ENCODE measurements around the gene COL16A1.

The COL16A1 gene

DNA sequence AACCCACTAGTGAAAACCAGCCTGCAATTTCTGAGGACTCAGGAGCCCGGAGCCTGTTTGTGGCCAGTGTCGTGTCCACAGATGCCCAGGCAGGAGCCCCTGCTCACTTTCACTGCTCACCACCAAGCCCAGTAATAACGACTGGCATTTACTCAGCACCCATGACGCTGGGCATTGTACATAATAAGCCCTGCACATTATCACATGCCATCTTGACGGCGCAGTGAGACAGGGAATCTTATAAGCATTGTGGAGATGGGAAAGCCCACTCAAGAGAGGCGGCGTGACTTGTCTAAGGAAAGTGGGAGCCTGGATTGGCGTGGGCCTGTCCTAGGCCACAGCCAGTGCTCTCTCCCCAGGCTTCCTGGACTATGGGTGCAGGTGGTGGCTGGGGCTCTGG is 30.4 kb downstream of the COL16A1 start:
- DNase-seq (no peak), ATAC-seq (no peak)
- Mint-ChIP-seq H3K27ac (no peak overlapping the region), H3K4me1 (peaks cover 12% of the 10 kb centered on the region), H3K36me3 (ENCODE audit: low read depth) (no peaks in the 10 kb centered on the region), H3K4me3 (no peak overlapping the region), H3K9me3 (no peaks in the 10 kb centered on the region), H3K27me3 (peaks cover 23% of the 10 kb centered on the region)

DNA sequence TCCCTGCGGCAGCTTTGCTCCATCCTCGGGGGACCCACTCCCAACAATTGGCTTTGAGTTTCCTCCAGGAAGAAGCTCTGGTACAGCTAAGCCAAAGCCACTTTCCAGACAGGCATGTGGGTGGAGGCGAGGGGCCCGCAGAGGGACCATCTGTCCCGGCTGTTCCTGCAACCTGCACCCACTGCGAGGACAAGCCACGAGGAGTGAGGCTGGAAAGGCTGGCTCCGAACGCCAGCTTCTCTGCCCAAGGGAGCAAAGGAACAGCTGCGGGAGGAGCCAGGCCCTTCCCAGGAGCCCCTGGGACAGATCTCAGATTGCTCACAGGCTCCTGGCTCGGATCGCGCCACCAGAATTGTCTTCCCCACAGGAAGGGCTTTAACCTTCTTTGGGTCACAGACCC is 30.8 kb downstream of the COL16A1 start:
- Mint-ChIP-seq H3K9me3 (no peaks in the 10 kb centered on the region), H3K27ac (no peak overlapping the region), H3K4me3 (no peak overlapping the region), H3K36me3 (ENCODE audit: low read depth) (no peaks in the 10 kb centered on the region), H3K27me3 (peaks cover 23% of the 10 kb centered on the region), H3K4me1 (peaks cover 12% of the 10 kb centered on the region)
- ATAC-seq (no peak), DNase-seq (no peak)

DNA sequence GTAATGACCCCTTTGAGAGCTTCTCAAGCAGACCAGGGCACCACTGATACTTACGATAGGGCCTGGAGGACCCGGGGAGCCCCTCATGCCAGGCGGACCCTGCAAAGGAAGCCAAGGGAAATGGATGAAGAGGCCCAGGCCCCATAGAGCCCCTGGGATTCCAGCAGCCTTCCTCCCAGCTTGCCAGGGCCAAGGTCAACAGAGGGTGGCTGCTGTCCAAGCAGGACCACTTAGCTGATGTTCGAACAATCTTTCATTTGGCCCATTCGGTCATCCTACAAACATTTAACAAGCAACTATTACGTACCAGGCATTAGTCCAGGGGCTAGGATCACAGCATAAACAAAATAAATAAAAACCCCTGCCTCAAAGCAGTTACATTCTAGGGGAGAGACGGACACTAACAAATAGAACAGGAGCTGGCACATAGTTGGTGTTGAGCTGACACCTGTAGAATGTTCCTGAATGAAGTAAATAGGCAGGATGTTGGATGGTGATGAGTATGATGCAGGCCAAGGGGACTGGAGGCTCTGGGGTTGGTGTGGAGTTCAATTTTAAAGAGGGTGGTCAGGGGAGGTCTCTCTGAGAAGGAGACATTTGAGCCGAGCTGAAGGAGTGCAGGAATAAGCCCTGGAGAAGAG is 32.1 kb downstream of the COL16A1 start:
- Mint-ChIP-seq H3K36me3 (ENCODE audit: low read depth) (no peaks in the 10 kb centered on the region), H3K4me3 (no peak overlapping the region), H3K27me3 (peaks cover 23% of the 10 kb centered on the region), H3K27ac (no peak overlapping the region), H3K9me3 (no peaks in the 10 kb centered on the region), H3K4me1 (peaks cover 12% of the 10 kb centered on the region)
- ATAC-seq (no peak), DNase-seq (no peak)

DNA sequence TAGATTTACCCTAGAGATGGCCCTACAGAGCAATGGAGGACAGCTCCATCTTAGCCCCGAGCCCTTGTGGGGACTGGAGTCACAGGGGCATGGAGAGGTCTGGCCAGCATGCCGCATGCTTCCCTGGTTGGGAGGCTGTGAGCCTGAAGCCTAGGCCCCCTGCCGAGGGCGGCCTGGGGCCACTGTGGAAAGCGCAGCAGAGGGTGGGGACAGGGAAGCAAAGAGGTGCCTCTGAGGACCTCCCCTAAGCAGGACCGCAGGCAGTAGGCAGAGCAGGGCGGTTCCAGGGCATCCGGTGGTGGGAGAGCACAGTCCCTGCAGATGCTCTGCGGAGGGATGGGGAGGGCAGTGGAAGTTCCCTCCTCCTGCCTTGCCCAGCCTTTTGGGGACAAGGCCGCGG is 32.7 kb downstream of the COL16A1 start:
- H3K4me3 Mint-ChIP-seq: no peak overlapping the region
- H3K36me3 Mint-ChIP-seq (ENCODE audit: low read depth): no peaks in the 10 kb centered on the region
- no peaks in the 10 kb centered on the region for H3K9me3 Mint-ChIP-seq
- peaks cover 23% of the 10 kb centered on the region for H3K27me3 Mint-ChIP-seq
- no peak for DNase-seq
- no peak for ATAC-seq
- no peak overlapping the region for H3K27ac Mint-ChIP-seq
- peaks cover 12% of the 10 kb centered on the region for H3K4me1 Mint-ChIP-seq

DNA sequence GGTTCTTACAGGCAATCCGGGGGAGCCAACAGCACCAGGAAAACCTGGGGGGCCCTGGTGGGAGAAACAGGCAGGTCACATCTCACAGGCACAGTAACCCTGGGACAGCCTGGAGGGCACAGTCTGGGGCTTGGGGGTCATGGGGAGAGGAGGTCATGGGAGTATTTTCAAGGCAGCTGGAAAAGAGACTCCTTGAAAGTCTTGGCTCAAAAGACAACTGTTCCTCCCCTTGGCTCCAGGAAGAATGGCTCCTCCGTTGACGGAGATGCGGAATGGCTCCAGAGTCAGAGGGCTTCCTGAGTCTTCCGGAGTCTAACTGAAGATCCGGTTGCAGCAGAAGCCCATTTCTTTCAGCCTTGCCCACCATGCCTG is 33.2 kb downstream of the COL16A1 start:
- H3K27me3 Mint-ChIP-seq: peaks cover 22% of the 10 kb centered on the region
- H3K4me3 Mint-ChIP-seq: no peak overlapping the region
- DNase-seq: no peak
- peaks cover 12% of the 10 kb centered on the region for H3K4me1 Mint-ChIP-seq
- H3K36me3 Mint-ChIP-seq (ENCODE audit: low read depth): no peaks in the 10 kb centered on the region
- H3K27ac Mint-ChIP-seq: no peak overlapping the region
- no peaks in the 10 kb centered on the region for H3K9me3 Mint-ChIP-seq
- ATAC-seq: no peak

DNA sequence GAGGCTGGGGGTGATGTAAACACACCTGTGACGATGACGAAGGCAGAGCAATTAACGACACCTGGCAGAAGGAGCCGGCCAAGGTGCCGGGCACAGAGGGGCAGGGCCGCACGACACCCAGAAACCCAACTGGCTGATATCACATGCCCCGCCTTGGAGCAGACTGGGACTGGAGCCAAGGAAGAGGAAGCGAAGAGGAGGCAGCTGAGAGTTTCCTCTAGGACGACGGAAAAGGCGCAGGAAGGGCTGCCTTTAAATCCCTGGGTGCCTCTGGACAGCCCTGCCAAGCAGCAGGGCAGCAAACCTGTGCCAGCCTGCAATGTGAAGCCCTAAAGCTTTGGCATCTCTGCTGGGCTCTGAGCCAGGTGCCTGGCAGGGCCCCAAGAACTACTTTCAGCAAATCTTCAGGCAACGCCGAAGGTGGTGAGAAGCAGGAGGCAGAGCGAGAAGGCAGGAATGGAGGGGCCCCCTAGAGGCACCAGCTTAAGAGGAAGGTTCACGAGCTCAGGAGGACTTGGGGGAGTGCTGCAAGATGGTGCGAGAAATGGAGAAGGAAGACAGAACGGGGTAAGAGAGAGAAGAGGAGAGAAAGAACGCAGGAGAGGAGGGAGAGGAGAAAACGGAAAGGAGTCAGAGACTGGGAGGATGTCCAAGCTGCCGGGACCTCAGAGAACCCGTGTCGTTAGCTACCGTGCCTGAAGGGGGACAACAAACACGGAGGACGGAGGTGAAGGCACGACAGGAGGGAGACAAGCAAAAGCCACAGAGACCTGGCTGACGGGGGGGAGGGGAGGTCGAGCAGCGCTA is 33.8 kb downstream of the COL16A1 start:
- no peak overlapping the region for H3K27ac Mint-ChIP-seq
- peaks cover 12% of the 10 kb centered on the region for H3K4me1 Mint-ChIP-seq
- ATAC-seq (peak; percentile 24), DNase-seq (peak; percentile 11)
- H3K9me3 Mint-ChIP-seq: no peaks in the 10 kb centered on the region
- no peaks in the 10 kb centered on the region for H3K36me3 Mint-ChIP-seq (ENCODE audit: low read depth)
- H3K27me3 Mint-ChIP-seq: peaks cover 22% of the 10 kb centered on the region
- H3K4me3 Mint-ChIP-seq: peak overlapping the region; percentile 63

DNA sequence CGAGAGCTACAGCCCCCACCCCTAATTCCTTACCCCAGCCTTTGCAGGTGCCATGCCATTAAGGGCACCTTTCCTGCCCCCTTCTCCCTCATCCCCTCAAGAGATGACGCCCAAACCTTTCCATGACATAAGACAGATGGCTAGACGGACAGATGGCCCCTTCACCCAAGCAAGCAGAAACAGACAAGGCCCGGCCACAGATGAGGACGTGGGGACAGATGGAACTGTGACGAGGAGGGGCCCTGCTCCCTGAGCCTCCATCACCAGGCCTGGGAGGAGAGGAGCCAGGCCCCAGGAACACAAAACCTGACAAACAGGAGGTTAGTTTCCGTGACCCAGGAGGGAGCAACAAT is 34.4 kb downstream of the COL16A1 start:
- Mint-ChIP-seq H3K27me3 (peaks cover 22% of the 10 kb centered on the region), H3K36me3 (ENCODE audit: low read depth) (no peaks in the 10 kb centered on the region), H3K9me3 (no peaks in the 10 kb centered on the region), H3K27ac (no peak overlapping the region), H3K4me3 (no peak overlapping the region), H3K4me1 (peaks cover 12% of the 10 kb centered on the region)
- DNase-seq: no peak
- ATAC-seq: no peak

DNA sequence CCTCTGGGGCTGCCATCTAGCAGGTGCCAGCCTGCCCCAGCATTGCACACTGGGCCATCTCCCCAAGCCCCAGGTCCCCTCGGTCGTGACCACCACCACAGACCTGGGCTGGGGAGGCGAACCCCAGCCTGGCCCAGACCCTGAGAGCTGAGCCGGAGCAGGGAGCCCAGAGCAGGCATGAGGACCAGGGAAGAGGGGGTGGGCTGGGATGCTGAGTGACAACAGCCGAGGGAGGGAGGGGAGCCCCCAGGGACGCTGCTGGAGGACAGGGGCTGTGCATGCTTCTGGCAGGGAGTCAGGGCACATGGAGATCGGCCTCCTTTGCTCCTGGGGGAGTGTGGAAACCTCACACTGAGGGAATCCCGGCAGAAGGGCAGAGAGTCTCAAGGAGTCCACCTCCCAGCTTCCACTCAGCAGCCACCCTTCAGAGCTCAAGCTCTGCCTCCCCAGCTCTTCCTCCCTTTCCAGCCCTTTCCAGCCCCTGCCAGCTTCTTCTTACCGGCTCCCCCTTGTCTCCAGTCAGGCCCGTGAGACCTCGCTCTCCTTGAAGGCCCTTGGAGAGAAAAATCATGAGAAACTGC is 35.4 kb downstream of the COL16A1 start:
- Mint-ChIP-seq H3K4me3 (no peak overlapping the region), H3K27me3 (peaks cover 22% of the 10 kb centered on the region), H3K27ac (no peak overlapping the region), H3K36me3 (ENCODE audit: low read depth) (no peaks in the 10 kb centered on the region), H3K4me1 (peaks cover 12% of the 10 kb centered on the region), H3K9me3 (no peaks in the 10 kb centered on the region)
- no peak for DNase-seq
- no peak for ATAC-seq

DNA sequence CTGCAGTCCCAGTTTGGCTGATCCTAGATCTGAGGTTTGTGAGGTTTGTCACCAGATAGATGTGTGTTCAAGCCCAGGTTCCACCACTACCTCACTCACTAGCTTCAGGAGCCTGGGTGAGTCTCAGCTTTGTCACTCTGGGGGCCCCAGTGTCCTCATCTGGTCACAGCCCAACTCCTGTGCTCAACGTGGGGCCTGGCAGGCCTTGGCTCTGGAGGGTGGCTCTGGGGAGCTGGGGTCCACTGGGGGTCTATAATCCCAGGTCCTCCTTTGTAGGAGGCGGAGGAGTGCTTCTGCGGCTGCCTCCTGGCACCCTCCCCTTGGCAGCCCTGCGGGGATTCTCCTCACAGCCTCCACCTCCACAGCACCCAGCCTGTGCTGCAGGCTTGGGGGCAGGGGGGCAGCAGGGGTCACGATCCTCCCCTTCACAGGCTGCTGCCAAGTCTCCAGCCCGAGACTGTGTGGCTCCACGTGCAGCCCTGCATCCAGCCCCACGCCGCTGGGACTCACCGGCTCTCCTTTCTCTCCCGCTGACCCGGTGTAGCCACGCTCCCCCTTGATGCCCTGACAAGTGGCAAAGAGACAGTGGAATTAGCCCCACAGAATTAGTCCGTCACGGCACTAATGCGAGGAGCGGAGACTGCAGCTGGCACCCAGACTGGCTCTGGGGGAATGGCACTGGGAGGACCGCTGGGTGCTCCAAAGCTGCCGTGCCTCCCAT is 36.6 kb downstream of the COL16A1 start:
- Mint-ChIP-seq H3K27ac (no peak overlapping the region), H3K4me3 (no peak overlapping the region), H3K4me1 (peaks cover 12% of the 10 kb centered on the region), H3K27me3 (peaks cover 22% of the 10 kb centered on the region), H3K9me3 (no peaks in the 10 kb centered on the region), H3K36me3 (ENCODE audit: low read depth) (no peaks in the 10 kb centered on the region)
- DNase-seq (no peak), ATAC-seq (no peak)

DNA sequence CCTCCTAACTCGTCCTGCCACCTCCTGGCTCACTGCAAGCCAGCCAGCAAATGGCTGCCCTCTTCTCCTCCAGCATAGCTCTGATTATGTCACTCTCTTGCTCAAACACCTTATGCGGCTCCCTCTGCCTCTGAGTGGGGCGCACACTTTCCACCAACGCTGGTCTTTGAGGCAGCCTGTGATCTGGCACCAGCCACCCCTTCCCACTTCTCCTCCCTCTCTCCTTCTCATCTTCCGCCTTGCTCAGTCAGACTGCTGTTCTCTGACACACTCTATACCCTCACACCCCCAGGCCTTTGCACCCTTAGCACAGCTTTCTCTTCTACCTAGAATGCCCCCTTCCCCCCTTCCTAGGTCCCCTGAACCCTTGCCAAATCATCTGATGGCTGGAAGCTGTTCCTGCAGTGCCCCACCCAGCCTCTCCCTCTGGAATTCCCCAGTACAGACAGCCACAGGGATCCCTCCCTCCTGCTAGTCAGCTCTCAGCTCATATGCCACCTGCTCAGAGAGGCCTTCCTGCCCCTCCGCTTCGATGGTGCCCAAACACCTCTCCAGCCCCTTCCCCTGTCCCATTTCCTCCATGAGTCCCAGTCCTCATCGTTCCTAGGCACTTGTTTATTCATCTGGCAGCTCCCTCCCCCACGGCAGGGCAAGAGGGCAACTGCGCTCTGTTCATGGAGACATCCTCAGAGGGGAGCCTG is 37.4 kb downstream of the COL16A1 start:
- no peak for ATAC-seq
- no peaks in the 10 kb centered on the region for H3K9me3 Mint-ChIP-seq
- no peak for DNase-seq
- H3K36me3 Mint-ChIP-seq (ENCODE audit: low read depth): no peaks in the 10 kb centered on the region
- peaks cover 22% of the 10 kb centered on the region for H3K27me3 Mint-ChIP-seq
- H3K4me3 Mint-ChIP-seq: no peak overlapping the region
- no peak overlapping the region for H3K27ac Mint-ChIP-seq
- H3K4me1 Mint-ChIP-seq: peaks cover 12% of the 10 kb centered on the region

DNA sequence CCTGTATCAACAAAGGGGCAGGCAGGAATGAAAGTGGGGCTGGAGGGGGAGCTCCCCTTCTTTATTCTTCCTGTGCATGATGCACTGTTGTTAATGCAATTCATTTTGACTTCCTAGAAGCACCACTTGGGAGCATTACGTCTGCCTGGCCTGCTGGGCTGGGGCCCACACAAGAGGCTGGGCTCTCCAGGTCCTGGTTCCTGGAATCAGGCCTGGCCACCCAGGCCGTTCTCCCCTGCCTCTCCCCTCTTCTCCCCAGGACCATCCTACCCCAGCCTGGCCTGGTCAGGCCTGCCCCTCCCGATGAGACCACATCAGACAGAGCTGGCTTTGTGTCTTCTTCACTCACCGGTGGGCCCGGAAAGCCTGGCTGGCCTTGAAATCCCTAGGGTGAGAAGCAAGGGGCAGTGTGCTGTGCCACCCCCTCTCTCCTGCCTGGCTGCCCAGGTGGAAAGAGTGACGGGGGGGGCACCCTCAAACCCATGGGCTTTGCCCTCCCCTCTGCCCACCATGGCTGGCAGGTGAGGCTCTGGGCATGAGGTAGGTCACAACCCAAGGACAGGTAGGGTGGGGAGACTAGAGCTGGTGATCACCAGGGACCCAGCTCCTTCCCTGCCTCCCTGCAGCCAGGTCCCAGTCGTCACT is 38.5 kb downstream of the COL16A1 start:
- no peak overlapping the region for H3K27ac Mint-ChIP-seq
- H3K27me3 Mint-ChIP-seq: peaks cover 14% of the 10 kb centered on the region
- no peak overlapping the region for H3K4me3 Mint-ChIP-seq
- DNase-seq (no peak), ATAC-seq (no peak)
- H3K36me3 Mint-ChIP-seq (ENCODE audit: low read depth): no peaks in the 10 kb centered on the region
- no peaks in the 10 kb centered on the region for H3K9me3 Mint-ChIP-seq
- H3K4me1 Mint-ChIP-seq: peaks cover 9% of the 10 kb centered on the region

DNA sequence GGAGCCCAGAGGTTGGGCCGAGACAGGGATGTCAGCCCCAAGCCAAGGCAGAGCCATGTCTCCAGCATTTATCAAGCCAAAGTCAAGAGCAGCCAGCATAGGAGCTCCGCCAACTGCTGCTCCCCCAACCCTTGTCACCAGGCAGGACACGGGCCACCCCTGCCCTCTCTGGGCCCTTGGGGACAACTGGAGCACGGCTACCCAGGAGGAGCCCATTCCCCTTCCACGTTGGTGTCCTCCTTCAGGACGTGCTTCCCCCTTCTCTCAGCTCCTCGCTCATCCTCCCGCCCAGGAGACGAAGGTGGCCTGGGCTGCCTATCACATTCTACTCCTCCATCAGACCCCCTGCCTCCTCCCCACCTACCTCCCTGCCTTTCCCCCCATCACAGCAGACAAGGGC is 39.3 kb downstream of the COL16A1 start:
- no peaks in the 10 kb centered on the region for H3K9me3 Mint-ChIP-seq
- no peak overlapping the region for H3K4me3 Mint-ChIP-seq
- H3K27ac Mint-ChIP-seq: no peak overlapping the region
- H3K4me1 Mint-ChIP-seq: peaks cover under 1% of the 10 kb centered on the region
- H3K36me3 Mint-ChIP-seq (ENCODE audit: low read depth): no peaks in the 10 kb centered on the region
- ATAC-seq (no peak), DNase-seq (no peak)
- peaks cover 7% of the 10 kb centered on the region for H3K27me3 Mint-ChIP-seq

DNA sequence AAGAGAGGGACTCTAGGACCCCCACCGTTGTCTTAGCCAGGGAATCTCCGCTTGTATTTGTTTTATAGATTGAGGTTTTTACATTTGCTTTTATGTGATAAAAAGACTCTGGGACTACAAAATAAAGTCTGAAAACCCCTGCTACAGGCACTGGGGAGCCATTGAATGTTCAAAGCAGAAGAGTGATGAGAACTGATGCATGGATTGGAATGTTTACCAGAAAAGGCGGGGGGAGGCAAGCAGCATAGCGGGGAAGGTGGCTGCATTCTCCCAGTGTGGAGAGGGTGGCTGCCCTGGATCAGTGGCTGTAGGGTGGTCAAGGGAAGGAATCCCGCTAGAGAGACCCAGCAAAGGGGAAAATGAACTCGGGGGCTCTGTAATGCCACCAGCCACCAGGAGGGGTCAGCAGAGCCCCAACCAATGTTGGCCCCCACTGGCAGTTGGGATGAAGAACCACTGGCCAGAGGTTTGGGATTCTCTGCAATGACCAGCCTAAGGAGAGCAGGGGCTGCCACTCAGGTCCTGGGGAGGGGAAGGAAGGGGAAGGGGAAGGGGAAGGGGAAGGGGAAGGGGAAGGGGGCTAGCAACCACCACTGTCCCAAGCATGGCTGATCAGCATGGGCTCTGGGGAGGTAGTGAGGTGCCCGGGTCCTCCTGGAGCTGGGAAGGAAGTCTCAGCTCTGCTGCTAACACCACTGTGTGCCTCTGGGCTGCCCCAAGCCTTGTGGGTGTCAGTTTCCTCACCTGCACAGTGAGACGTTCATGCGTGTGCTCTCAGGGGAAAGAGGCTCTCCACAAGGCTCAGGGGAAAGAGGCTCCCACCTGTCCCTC is 40.0 kb downstream of the COL16A1 start:
- DNase-seq: peak; percentile 75
- ATAC-seq: peak; percentile 22
- H3K4me3 Mint-ChIP-seq: no peak overlapping the region
- no peaks in the 10 kb centered on the region for H3K9me3 Mint-ChIP-seq
- H3K36me3 Mint-ChIP-seq (ENCODE audit: low read depth): no peaks in the 10 kb centered on the region
- no peak overlapping the region for H3K27ac Mint-ChIP-seq
- no peaks in the 10 kb centered on the region for H3K4me1 Mint-ChIP-seq
- peaks cover under 1% of the 10 kb centered on the region for H3K27me3 Mint-ChIP-seq
